Body of pancreas (tissue), 4 donors: ENCODE data around the gene NIT1.

Source experiments
- CTCF ChIP-seq, 7 experiments: fragments of 450-650 bp in 4 of 7; fragments of 200-600 bp in 3 of 7; sonication (generic) in 3 of 7; IDR thresholded peaks; one replicate each; pipeline ENCODE4 v1.5.1; 2016 to 2019; ENCODE audit warnings: antibody characterized with exemption in 7 of 7
- POLR2A ChIP-seq, 3 donors: fragments of 450-650 bp; IDR thresholded peaks; one replicate each; pipeline ENCODE4 v1.6.1; 2016; ENCODE audit warnings: antibody characterized with exemption in 3 of 3, mild to moderate bottlenecking in 2 of 3

DNA sequence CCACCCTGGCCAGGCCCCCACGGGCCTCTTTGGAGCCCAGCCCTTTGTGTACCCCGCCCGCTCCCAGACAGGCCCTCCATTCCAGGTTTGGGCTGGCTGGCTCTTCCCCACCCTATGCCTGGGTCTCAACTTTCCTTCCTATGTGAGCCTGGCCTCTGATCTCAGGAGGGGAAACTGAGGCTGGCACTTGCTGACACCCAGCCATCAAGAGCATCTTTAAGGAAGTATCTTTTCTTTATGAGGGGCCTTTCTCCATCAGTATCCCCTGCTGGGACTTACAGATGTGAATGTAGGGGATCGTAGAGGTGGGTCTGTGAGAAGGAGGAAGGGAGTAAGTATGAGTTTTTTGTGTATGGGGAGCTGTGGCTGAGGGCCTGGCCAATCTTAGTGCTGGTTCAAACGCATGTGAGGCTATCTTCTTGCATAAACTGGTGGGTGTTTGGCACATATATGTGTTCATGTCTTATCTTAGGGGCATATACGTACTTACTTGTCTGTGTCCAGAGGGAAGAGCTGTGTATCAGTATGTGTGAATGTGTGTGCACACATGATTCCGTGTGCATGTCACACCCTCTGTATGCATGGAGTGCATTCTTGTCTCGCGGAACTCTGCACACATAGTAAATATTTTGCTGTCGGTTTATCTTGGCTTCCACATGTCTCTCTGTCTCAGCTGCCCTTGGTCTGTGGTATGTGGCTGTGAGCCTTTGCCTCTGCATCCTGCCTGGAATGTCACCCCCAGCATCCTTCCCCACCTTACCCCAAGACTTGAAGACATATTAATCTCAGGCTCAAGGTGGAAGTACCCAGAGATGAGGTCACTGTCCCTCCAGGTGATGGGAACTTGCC, 33.9 kb upstream of the NIT1 start:
- TF ChIP-seq CTCF (IDR thresholded peaks at IDR 0.05), result no peak
- no peak for TF ChIP-seq POLR2A (IDR thresholded peaks at IDR 0.05)
